HepG2 (cell line): ENCODE data around the gene DRD1. TPM values are rescaled to one million over a fixed set of nuclear protein-coding genes. Genes with fewer than 3 reads are reported as not detected.
A peak's percentile ranks its signal among the peaks of the same experiment; 100 is the strongest.

ENCODE experiments used
- BORCS8-MEF2B ChIP-seq: sonication (generic); formaldehyde crosslinking; IDR thresholded peaks from 2 replicates; pipeline ENCODE4 v1.8.0; 2022; ENCODE audit warnings: mild to moderate bottlenecking, missing genetic modification reagents
- BRD4 ChIP-seq: sonication (generic); formaldehyde crosslinking; IDR thresholded peaks from 2 replicates; pipeline ENCODE4 v1.4.0; 2020; ENCODE audit warnings: missing genetic modification reagents
- CREB1 ChIP-seq, 2 experiments: fragments of 450-650 bp in 1 of 2; IDR thresholded peaks; 2 replicates each; pipeline ENCODE4 v1.6.1; 2016 to 2017; ENCODE audit warnings: control low read depth in 1 of 2, mild to moderate bottlenecking in 1 of 2, missing compliant biosample characterization in 1 of 2, missing genetic modification characterization in 1 of 2
- CREM ChIP-seq, 2 experiments: sonication (generic) in 1 of 2; formaldehyde crosslinking in 1 of 2; IDR thresholded peaks; 2 replicates each; pipeline versions ENCODE4 v1.4.0 to v1.6.1; 2016 to 2020; ENCODE audit warnings: antibody characterized with exemption in 1 of 2, mild to moderate bottlenecking in 1 of 2, missing genetic modification reagents in 1 of 2
- FOXJ3 ChIP-seq: sonication (generic); formaldehyde crosslinking; IDR thresholded peaks from 2 replicates; pipeline ENCODE4 v1.4.0; 2020; ENCODE audit warnings: missing genetic modification reagents, mild to moderate bottlenecking, borderline replicate concordance
- IKZF1 ChIP-seq: fragments of 450-650 bp; IDR thresholded peaks from 2 replicates; pipeline ENCODE4 v1.7.1; 2016
- IRX3 ChIP-seq: sonication (generic); formaldehyde crosslinking; IDR thresholded peaks from 2 replicates; pipeline ENCODE4 v1.8.1; 2023; ENCODE audit warnings: mild to moderate bottlenecking, low read depth, missing genetic modification reagents, borderline replicate concordance
- MATR3 ChIP-seq: sonication (generic); formaldehyde crosslinking; IDR thresholded peaks from 2 replicates; pipeline ENCODE4 v1.4.0; 2020; ENCODE audit warnings: missing genetic modification reagents
- PAX8 ChIP-seq: sonication (generic); formaldehyde crosslinking; IDR thresholded peaks from 2 replicates; pipeline ENCODE4 v1.8.0; 2022; ENCODE audit warnings: mild to moderate bottlenecking, missing genetic modification reagents, borderline replicate concordance
- PHF21A ChIP-seq: sonication (generic); formaldehyde crosslinking; IDR thresholded peaks from 2 replicates; pipeline ENCODE4 v1.5.0; 2020; ENCODE audit warnings: mild to moderate bottlenecking, missing genetic modification reagents
- RFX1 ChIP-seq: fragments of 450-650 bp; IDR thresholded peaks from 2 replicates; pipeline ENCODE4 v1.6.1; 2017
- TBX2 ChIP-seq: sonication (generic); formaldehyde crosslinking; IDR thresholded peaks from 2 replicates; pipeline ENCODE4 v1.5.0; 2020; ENCODE audit warnings: missing genetic modification reagents, mild to moderate bottlenecking, borderline replicate concordance
- UBTF ChIP-seq: sonication (generic); formaldehyde crosslinking; IDR thresholded peaks from 2 replicates; pipeline ENCODE4 v1.4.0; 2020; ENCODE audit warnings: mild to moderate bottlenecking, missing genetic modification reagents
- ZNF33A ChIP-seq: sonication (generic); formaldehyde crosslinking; IDR thresholded peaks from 2 replicates; pipeline ENCODE4 v1.5.1; 2020; ENCODE audit warnings: missing genetic modification reagents, mild to moderate bottlenecking, moderate library complexity, borderline replicate concordance
- ZNF558 ChIP-seq: sonication (generic); formaldehyde crosslinking; IDR thresholded peaks from 2 replicates; pipeline ENCODE4 v1.9.0; 2022; ENCODE audit warnings: mild to moderate bottlenecking, missing genetic modification reagents, borderline replicate concordance
- ZNF562 ChIP-seq: sonication (generic); formaldehyde crosslinking; IDR thresholded peaks from 2 replicates; pipeline ENCODE4 v1.8.0; 2022; ENCODE audit warnings: missing genetic modification reagents, borderline replicate concordance
- ZNF574 ChIP-seq: sonication (generic); formaldehyde crosslinking; IDR thresholded peaks from 2 replicates; pipeline ENCODE4 v1.4.0; 2020; ENCODE audit warnings: missing genetic modification reagents
- ZNF614 ChIP-seq: IDR thresholded peaks from 2 replicates; pipeline ENCODE4 v1.6.1; 2018; ENCODE audit warnings: missing biosample characterization, missing genetic modification reagents, inconsistent platforms, borderline replicate concordance
- polyA plus RNA-seq, 8 experiments: library from polyadenylated mRNA; depleted of rRNA in 3 of 8; stranded (reverse) in 7 of 8; unstranded in 1 of 8; fragments of >200 nt; fragmentation: Illumina TruSeq in 4 of 8; extraction: Trizol in 4 of 8; gene quantifications; 2 replicates each; pipeline versions ENCODE4 v1.2.1 to v1.2.3, GENCODE V29; 2011 to 2016; ENCODE audit warnings: low read depth in 4 of 8, missing spikeins in 1 of 8, mixed read lengths in 1 of 8; ENCODE audit not compliant: insufficient read depth in 1 of 8
- total RNA-seq, 5 experiments: library from RNA; depleted of rRNA; stranded (reverse); fragments of >200 nt; fragmentation: Illumina TruSeq; extraction: Trizol; gene quantifications; 2 replicates each; pipeline ENCODE4 v1.2.3, GENCODE V29; 2016; ENCODE audit warnings: low read depth in 1 of 5
- TF ChIP-seq, protein P1 (sequence below), 2 experiments: fragments of 450-650 bp in 1 of 2; sonication (generic) in 1 of 2; formaldehyde crosslinking; IDR thresholded peaks; 2 replicates each; pipeline versions ENCODE4 v1.5.0 to v1.8.0; 2020 to 2022; ENCODE audit warnings: mild to moderate bottlenecking in 1 of 2, missing genetic modification reagents in 1 of 2
- TF ChIP-seq, protein P2 (sequence below): sonication (generic); formaldehyde crosslinking; IDR thresholded peaks from 2 replicates; pipeline ENCODE4 v1.9.0; 2022; ENCODE audit warnings: missing genetic modification reagents, mild to moderate bottlenecking, borderline replicate concordance

The DRD1 gene
- total and polyA plus RNA-seq, 2 of the 13 experiments (the other 11 are each of a cell fraction or from before 2014, with no cell fraction given), result not detected

DNA sequence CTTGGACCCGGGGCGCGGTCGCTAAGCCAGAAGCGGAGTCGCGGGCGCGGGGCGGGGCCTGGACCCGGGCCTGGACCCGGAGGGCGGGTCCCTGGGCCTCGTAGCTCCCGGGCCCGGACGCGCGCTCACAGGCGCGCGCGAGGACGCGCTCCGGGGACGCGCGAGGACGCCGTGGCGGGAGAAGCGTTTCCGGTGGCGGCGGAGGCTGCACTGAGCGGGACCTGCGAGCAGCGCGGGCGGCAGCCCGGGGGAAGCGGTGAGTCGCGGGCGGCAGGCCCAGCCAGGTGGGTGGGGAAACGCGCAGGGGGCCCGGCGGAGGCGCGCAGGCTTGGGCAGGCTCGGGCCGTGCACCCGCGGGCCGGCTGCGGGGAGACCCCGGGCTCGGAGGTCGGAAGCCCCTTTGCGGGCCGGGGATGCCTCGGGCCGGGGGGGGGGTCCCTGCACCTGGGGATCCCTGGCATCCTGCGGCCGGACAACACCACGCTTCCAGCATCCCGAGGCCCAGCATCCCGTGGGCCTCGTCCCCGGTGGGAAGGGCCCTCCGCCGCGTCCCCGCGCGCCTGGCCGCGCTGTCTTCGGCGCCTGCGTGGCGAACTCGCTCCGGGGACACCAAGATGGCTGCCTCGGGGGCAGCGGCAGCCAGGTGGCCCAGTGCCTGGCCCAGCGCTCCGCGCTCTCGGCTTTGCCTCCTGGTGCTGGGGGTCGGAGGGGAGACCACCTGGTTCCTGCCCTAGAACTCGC, 34.6 kb upstream of the DRD1 start, which contains the start of gene SFXN1 (continued):
- TF ChIP-seq ZNF558 (CRISPR knock-in tag) (peak; percentile 18; the same call in 1 of the 2 replicates), BRD4 (CRISPR knock-in tag) (peak; percentile 66; the same call in 1 of the 2 replicates), ZNF562 (no peak), PAX8 (peak; percentile 4; the same call in 1 of the 2 replicates), IKZF1 (no peak), IRX3 (CRISPR knock-in tag) (no peak), ZNF614 (no peak), RFX1 (no peak), ZNF574 (peak; percentile 29), ZNF33A (no peak), MATR3 (CRISPR knock-in tag) (no peak), TBX2 (CRISPR knock-in tag) (peak; percentile 39; the same call in 1 of the 2 replicates), CREB1 (IDR thresholded peaks at IDR 0.05) (no peak), CREB1 (CRISPR knock-in tag; IDR thresholded peaks at IDR 0.05) (no peak), BORCS8-MEF2B (CRISPR knock-in tag) (no peak), FOXJ3 (CRISPR knock-in tag) (no peak), PHF21A (CRISPR knock-in tag) (0 out of 2 replicates have a peak, but pooled peaks have one; percentile 24), CREM (IDR thresholded peaks at IDR 0.05) (no peak), CREM (CRISPR knock-in tag; IDR thresholded peaks at IDR 0.05) (no peak), UBTF (CRISPR knock-in tag) (peak; percentile 74)
- TF ChIP-seq, protein P1, sequence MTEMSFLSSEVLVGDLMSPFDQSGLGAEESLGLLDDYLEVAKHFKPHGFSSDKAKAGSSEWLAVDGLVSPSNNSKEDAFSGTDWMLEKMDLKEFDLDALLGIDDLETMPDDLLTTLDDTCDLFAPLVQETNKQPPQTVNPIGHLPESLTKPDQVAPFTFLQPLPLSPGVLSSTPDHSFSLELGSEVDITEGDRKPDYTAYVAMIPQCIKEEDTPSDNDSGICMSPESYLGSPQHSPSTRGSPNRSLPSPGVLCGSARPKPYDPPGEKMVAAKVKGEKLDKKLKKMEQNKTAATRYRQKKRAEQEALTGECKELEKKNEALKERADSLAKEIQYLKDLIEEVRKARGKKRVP (CRISPR knock-in tag; IDR thresholded peaks at IDR 0.05), result no peak
- TF ChIP-seq, protein P2, sequence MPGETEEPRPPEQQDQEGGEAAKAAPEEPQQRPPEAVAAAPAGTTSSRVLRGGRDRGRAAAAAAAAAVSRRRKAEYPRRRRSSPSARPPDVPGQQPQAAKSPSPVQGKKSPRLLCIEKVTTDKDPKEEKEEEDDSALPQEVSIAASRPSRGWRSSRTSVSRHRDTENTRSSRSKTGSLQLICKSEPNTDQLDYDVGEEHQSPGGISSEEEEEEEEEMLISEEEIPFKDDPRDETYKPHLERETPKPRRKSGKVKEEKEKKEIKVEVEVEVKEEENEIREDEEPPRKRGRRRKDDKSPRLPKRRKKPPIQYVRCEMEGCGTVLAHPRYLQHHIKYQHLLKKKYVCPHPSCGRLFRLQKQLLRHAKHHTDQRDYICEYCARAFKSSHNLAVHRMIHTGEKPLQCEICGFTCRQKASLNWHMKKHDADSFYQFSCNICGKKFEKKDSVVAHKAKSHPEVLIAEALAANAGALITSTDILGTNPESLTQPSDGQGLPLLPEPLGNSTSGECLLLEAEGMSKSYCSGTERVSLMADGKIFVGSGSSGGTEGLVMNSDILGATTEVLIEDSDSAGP, result peak; percentile 55; the same call in 1 of the 2 replicates
